Coronary artery (tissue), 2 donors: ENCODE data around the gene CHSY3.

ENCODE experiments used
- DNase-seq: peaks from one replicate; pipeline ENCODE4 v3.0.0-alpha.2; 2017; ENCODE audit warnings: low spot score
- H3K27ac ChIP-seq, 2 donors: fragments of 200-600 bp; sonication (generic); one replicate each; pipeline ENCODE4 v1.5.1; 2016 to 2019
- H3K4me3 ChIP-seq: fragments of 200-600 bp; sonication (generic); 2 replicates; pipeline ENCODE4 v1.5.1; 2016; ENCODE audit warnings: mild to moderate bottlenecking, moderate library complexity
- TF ChIP-seq, protein P1 (sequence below): fragments of 200-600 bp; sonication (generic); IDR thresholded peaks from one replicate; pipeline ENCODE4 v1.5.1; 2019; ENCODE audit warnings: antibody characterized with exemption

The CHSY3 gene

GRCh38 chr5:129904102-129904666 is at the start of gene CHSY3:
Gene CHSY3, plus strand, starts transcription at chr5:129904465.
- Histone ChIP-seq H3K4me3 (peak within 1 kb of the TSS; percentile 96), H3K27ac (peak within 1 kb of the TSS; percentile 80 to 96)
- peak; percentile 92 for DNase-seq
- TF ChIP-seq, protein P1, sequence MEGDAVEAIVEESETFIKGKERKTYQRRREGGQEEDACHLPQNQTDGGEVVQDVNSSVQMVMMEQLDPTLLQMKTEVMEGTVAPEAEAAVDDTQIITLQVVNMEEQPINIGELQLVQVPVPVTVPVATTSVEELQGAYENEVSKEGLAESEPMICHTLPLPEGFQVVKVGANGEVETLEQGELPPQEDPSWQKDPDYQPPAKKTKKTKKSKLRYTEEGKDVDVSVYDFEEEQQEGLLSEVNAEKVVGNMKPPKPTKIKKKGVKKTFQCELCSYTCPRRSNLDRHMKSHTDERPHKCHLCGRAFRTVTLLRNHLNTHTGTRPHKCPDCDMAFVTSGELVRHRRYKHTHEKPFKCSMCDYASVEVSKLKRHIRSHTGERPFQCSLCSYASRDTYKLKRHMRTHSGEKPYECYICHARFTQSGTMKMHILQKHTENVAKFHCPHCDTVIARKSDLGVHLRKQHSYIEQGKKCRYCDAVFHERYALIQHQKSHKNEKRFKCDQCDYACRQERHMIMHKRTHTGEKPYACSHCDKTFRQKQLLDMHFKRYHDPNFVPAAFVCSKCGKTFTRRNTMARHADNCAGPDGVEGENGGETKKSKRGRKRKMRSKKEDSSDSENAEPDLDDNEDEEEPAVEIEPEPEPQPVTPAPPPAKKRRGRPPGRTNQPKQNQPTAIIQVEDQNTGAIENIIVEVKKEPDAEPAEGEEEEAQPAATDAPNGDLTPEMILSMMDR = no peak

- no peak for DNase-seq
- TF ChIP-seq, protein P1 = no peak
Measured at GRCh38 chr5:129856325-129856724, 47.9 kb upstream of the CHSY3 start.

GRCh38 chr5:129857116-129857515 is 47.1 kb upstream of the CHSY3 start:
- TF ChIP-seq, protein P1 = no peak
- H3K4me3 ChIP-seq = no peak overlapping the region
- H3K27ac ChIP-seq = no peak overlapping the region
- DNase-seq = no peak

More at GRCh38 chr5:129856325-129856724, 47.9 kb upstream of the CHSY3 start:
- H3K4me3 ChIP-seq = no peak overlapping the region
- H3K27ac ChIP-seq = no peak overlapping the region

DNA sequence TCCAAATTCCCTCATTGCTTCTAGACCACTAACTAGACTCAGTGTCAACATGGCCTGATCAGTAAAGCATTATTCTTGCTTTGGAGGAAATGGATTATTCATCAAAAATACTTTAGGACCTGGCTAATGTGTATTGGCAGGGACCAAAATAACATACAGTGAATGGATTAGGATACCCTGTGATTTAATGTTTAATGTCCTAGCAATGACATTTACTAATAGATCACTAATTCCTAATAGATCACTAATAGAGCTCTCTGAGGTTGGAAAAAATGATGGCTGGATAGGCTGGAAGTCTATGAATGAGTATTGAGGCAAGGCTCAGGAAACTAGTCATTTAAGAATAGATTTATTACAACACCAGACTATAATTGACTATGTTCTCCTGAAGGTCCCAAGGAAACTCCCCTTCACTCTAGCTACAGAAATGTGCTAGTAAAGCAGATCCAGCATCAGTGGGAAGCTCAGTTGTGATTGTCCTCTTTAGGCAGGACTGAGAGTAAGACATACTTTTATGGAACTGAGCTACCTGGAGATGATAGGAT is 46.1 kb upstream of the CHSY3 start:
- H3K27ac ChIP-seq = no peak overlapping the region
- no peak overlapping the region for H3K4me3 ChIP-seq
- TF ChIP-seq, protein P1 = no peak
- DNase-seq = no peak

- no peak for DNase-seq
- no peak overlapping the region for H3K27ac ChIP-seq
- TF ChIP-seq, protein P1 = no peak
- H3K4me3 ChIP-seq = no peak overlapping the region
Measured at GRCh38 chr5:129884322-129884721, 19.9 kb upstream of the CHSY3 start.

- Histone ChIP-seq H3K4me3 (no peak overlapping the region), H3K27ac (no peak overlapping the region)
- TF ChIP-seq, protein P1 = peak; percentile 59
- no peak for DNase-seq
Measured at GRCh38 chr5:129899454-129899853, 4.8 kb upstream of the CHSY3 start.

- Histone ChIP-seq H3K27ac (peak overlapping the region in 1 of 2 donors; percentile 26), H3K4me3 (no peak overlapping the region)
- no peak for DNase-seq
- TF ChIP-seq, protein P1 = no peak
Measured at GRCh38 chr5:129902816-129903215, 1.4 kb upstream of the CHSY3 start.
